ENCODE results near the gene BEST2. TPM values are rescaled to one million over a fixed set of nuclear protein-coding genes. Genes with fewer than 3 reads are reported as not detected.

Gene BEST2
- total RNA-seq, 4 donors from 2014 or later = 20.5 to 82.0 (median 40.6) TPM; not detected in 1

DNA sequence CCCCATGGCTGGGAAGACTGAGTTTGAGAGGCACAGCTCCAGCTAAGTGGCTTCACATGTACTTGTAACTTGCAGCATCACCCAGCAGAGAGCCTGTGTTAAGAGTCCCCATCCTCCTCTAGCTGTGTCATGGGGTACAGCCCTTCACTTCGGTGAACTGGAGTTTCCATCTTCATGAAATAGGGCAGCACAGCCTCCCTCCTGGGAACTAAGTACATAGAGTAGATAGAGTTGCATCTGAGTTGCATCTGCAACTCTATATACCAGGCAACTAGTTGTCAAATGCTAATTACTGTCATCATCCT, 48.8 kb downstream of the BEST2 start:
- TF ChIP-seq, protein P1, sequence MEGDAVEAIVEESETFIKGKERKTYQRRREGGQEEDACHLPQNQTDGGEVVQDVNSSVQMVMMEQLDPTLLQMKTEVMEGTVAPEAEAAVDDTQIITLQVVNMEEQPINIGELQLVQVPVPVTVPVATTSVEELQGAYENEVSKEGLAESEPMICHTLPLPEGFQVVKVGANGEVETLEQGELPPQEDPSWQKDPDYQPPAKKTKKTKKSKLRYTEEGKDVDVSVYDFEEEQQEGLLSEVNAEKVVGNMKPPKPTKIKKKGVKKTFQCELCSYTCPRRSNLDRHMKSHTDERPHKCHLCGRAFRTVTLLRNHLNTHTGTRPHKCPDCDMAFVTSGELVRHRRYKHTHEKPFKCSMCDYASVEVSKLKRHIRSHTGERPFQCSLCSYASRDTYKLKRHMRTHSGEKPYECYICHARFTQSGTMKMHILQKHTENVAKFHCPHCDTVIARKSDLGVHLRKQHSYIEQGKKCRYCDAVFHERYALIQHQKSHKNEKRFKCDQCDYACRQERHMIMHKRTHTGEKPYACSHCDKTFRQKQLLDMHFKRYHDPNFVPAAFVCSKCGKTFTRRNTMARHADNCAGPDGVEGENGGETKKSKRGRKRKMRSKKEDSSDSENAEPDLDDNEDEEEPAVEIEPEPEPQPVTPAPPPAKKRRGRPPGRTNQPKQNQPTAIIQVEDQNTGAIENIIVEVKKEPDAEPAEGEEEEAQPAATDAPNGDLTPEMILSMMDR (IDR thresholded peaks at IDR 0.05) = no peak
- TF ChIP-seq POLR2A (IDR thresholded peaks at IDR 0.05) = no peak
- Histone ChIP-seq H3K4me1 (peaks cover 9 to 29% (median 16%) of the 10 kb centered on the region in 4 donors), H3K4me3 (peak overlapping the region in 2 of 4 donors; percentile 83 to 86)

DNA sequence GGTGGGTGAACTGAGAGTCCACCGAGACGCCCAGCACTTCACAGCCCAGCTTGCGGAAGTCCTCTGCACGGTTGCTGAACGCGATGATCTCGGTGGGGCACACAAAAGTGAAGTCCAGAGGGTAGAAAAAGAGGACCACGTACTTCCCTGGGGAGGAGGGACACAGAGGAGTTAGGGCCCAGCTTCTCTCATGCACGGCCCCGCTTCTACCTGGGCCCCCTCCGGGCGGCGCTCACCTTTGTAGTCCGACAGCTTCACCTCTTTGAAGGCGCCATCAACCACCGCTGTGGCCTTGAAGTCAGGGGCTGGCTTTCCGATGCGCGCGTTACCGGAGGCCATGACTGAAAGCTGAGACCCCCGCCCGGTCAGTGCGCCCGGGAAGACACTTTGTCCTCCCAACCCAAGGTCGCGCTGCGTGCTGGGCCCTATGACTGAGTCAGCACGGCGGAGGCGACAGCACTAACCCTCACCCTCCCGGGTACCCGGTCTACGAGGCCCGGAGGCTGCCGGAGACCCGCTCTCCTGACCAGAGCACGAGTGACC, 49.4 kb downstream of the BEST2 start:
- Histone ChIP-seq H3K36me3 (peaks cover 0 to 21% (median 0%) of the 10 kb centered on the region in 3 donors), H3K4me3 (peak overlapping the region; percentile 69 to 86 (median 80)), H3K27ac (peak overlapping the region; percentile 64 to 78 (median 74)), H3K9me3 (no peaks in the 10 kb centered on the region), H3K4me1 (peaks cover 3 to 23% (median 14%) of the 10 kb centered on the region in 4 donors), H3K27me3 (no peaks in the 10 kb centered on the region)
- TF ChIP-seq, protein P1 (IDR thresholded peaks at IDR 0.05) = no peak
- no peak for TF ChIP-seq POLR2A (IDR thresholded peaks at IDR 0.05)
- DNase-seq = peak in 2 of 3 donors; percentile 67 to 68

More for the DNA sequence above, 48.8 kb downstream of the BEST2 start:
- DNase-seq = no peak
- Histone ChIP-seq H3K27me3 (no peaks in the 10 kb centered on the region), H3K27ac (peak overlapping the region; percentile 64 to 78 (median 74)), H3K9me3 (no peaks in the 10 kb centered on the region), H3K36me3 (peaks cover 0 to 21% (median 0%) of the 10 kb centered on the region in 3 donors)

DNA sequence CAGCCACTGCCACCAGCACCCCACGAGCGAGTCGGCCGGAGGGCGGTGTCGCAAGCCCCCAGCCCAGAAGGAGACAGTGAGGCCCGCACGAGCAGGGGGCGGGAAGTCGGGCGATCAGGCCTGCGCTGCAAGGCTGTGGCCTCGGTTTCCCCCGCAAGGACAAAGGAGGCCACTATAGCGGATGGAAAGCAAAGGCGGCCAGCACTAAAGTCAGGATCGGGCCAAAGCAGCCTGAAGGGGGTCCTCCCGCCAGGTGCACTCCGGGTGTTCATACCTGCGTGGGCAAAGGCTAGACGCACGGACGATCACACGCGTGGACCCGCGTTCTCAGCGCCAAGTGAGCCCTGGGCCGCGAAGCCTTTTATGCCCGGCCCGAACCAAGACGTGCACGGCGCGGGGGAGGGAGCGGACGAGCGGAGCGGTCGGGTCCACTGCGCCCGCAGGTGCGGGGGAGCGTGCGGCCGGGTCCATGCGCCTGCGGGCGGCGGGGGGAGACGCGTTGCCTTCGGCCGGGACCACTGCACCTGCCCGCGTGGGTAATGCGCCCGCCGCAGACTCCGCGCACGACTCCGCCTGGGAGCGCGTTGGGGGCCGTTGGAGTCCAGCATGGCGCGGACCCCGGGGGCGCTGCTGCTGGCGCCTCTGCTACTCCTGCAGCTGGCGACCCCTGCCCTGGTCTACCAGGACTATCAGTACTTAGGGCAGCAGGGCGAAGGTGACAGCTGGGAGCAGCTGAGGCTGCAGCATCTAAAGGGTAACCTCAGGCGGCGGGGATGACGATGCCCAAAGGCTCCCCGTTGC, 50.1 kb downstream of the BEST2 start, which contains the start of the genes PRDX2 and THSD8:
TSS of gene PRDX2 (minus strand) at position 335 of the 801 bp plus-strand sequence. CDS start 539 bp downstream, outside the sequence.
TSS of gene THSD8 (plus strand) at position 604 of the 801 bp plus-strand sequence. CDS start at position 607, 3 bp downstream.
- Histone ChIP-seq H3K27me3 (no peaks in the 10 kb centered on the region), H3K27ac (peak within 1 kb of the TSS; percentile 64 to 78 (median 74)), H3K4me3 (peak within 1 kb of the TSS; percentile 69 to 86 (median 80)), H3K36me3 (peaks cover 0 to 21% (median 0%) of the 10 kb centered on the region in 3 donors), H3K9me3 (no peaks in the 10 kb centered on the region), H3K4me1 (peaks cover 0 to 19% (median 11%) of the 10 kb centered on the region in 4 donors)
- peak; percentile 69 to 91 (median 91) for DNase-seq
- TF ChIP-seq POLR2A (IDR thresholded peaks at IDR 0.05) = peak; percentile 96
- TF ChIP-seq, protein P1 (IDR thresholded peaks at IDR 0.05) = peak in 3 of 6 experiments; percentile 10 to 26 (median 15)

DNA sequence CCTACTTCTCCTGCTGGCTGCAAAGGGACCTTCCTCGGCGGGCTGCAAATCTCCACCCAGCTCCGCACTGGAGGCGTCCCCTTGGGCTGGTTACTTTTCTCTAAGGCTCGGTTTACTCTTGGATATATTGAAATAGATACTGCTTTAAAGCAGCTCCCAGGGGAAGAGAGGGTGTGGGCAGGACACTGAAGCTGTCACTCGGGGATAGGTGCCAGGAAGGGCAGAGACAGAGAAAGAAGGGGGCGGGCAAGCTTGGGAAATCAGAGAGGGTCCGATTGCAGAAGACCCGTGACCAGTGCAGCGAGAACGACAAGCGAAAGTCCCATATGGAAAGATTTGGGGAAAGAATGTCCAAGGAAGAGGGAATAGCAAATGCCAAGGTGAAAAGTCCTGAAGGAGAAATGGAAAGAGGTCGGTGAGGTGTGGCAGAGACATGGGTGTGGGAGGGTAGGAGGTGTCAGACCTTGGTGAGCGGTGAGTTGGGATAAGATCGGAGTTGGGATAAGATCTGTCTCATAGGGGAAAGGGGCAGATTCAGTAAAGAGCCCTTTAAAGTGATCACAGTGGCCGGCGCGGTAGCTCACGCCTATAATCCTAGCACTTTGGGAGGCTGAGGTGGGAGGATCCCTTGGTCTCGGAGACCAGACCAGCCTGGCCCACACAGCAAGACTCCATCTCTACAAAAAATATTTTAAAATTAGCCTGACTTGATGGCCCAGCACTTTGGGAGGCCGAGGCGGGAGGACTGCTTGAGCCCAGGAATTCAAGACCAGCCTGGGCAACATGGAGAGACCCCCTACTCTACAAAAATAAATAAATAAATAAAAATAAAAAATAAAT, 50.9 kb downstream of the BEST2 start:
- Histone ChIP-seq H3K9me3 (no peaks in the 10 kb centered on the region), H3K4me1 (peaks cover 0 to 25% (median 17%) of the 10 kb centered on the region in 4 donors), H3K4me3 (peak overlapping the region; percentile 69 to 86 (median 80)), H3K27me3 (no peaks in the 10 kb centered on the region), H3K36me3 (peaks cover 0 to 21% (median 0%) of the 10 kb centered on the region in 3 donors), H3K27ac (peak overlapping the region; percentile 64 to 78 (median 74))
- TF ChIP-seq, protein P1 (IDR thresholded peaks at IDR 0.05) = no peak
- TF ChIP-seq POLR2A (IDR thresholded peaks at IDR 0.05) = no peak
- no peak for DNase-seq

DNA sequence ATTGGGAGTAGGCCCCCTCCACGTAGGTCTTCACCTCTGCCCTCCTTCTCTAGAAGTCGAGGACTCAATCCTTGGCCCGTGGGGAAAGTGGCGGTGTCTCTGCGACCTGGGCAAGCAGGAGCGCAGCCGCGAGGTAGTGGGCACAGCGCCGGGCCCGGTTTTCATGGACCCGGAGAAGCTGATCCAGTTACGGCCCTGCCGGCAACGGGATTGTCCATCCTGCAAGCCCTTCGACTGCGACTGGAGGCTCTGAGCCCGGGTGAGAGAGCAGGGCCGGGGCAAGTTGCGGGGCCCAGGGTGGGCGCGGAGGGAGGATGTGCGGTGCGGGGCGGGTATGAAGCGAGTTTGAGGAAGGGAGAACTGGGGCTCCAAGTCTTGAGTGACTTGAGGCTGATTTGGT, 52.5 kb downstream of the BEST2 start:
- no peaks in the 10 kb centered on the region for H3K9me3 ChIP-seq
- DNase-seq = no peak

More for the DNA sequence above, 52.5 kb downstream of the BEST2 start:
- Histone ChIP-seq H3K27ac (no peak overlapping the region), H3K4me1 (peaks cover 0 to 25% (median 17%) of the 10 kb centered on the region in 4 donors), H3K36me3 (peaks cover 0 to 17% (median 0%) of the 10 kb centered on the region in 3 donors), H3K27me3 (no peaks in the 10 kb centered on the region), H3K4me3 (no peak overlapping the region)
- no peak for TF ChIP-seq POLR2A (IDR thresholded peaks at IDR 0.05)
- TF ChIP-seq, protein P1 (IDR thresholded peaks at IDR 0.05) = no peak
